Muscle layer of colon (tissue), 2 donors: ENCODE data around the gene RXRA.

Experiments
- H3K27ac ChIP-seq: one replicate; pipeline ENCODE4 v1.7.0; 2013; ENCODE audit warnings: low read depth, mild to moderate bottlenecking, low read length, moderate library complexity
- H3K27me3 ChIP-seq, 2 donors: one replicate each; pipeline ENCODE4 v1.7.0; 2013; ENCODE audit warnings: low read length in 2 of 2, mild to moderate bottlenecking in 2 of 2; ENCODE audit not compliant: insufficient read depth in 2 of 2, control insufficient read depth in 1 of 2
- H3K36me3 ChIP-seq: one replicate; pipeline ENCODE4 v1.7.0; 2013; ENCODE audit warnings: mild to moderate bottlenecking, low read length; ENCODE audit not compliant: insufficient read depth
- H3K4me1 ChIP-seq: one replicate; pipeline ENCODE4 v1.7.0; 2013; ENCODE audit warnings: mild to moderate bottlenecking, low read length; ENCODE audit not compliant: insufficient read depth
- H3K4me3 ChIP-seq, 2 donors: one replicate each; pipeline ENCODE4 v1.7.0; 2013; ENCODE audit warnings: low read length in 2 of 2, low read depth in 1 of 2, mild to moderate bottlenecking in 1 of 2, moderate library complexity in 1 of 2
- H3K9ac ChIP-seq: one replicate; pipeline ENCODE4 v1.7.0; 2013; ENCODE audit warnings: low read length
- H3K9me3 ChIP-seq: one replicate; pipeline ENCODE4 v1.7.0; 2013; ENCODE audit warnings: mild to moderate bottlenecking, low read length
- donor health status: abdominal sarcoma.
- donor health status: Adenocarcinoma of cecum.

The RXRA gene

DNA sequence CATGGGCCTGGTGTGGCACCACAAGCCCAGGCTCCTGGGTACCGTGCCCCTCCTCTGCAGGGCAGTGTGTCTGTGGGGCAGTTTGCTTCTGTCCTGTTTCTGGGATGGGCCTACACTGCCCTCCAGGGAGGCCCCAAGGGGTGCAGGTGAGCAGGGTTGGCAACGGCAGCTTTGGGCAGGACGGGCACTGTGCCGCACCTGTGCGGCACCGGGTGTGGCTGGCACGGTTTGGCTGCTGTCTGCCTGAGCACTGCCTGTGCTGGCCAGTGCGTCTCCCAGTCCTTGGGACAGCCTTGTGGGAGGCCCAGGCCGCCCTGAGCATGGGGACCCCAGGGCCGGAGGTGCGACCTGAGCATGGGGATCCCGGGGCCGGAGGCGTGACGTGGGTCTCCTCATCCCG lies 37.2 kb downstream of the RXRA start:
- Histone ChIP-seq H3K4me3 (no peak overlapping the region), H3K9me3 (no peaks in the 10 kb centered on the region), H3K4me1 (peaks cover 44% of the 10 kb centered on the region), H3K27ac (no peak overlapping the region), H3K36me3 (no peaks in the 10 kb centered on the region), H3K27me3 (no peaks in the 10 kb centered on the region), H3K9ac (no peak overlapping the region)

DNA sequence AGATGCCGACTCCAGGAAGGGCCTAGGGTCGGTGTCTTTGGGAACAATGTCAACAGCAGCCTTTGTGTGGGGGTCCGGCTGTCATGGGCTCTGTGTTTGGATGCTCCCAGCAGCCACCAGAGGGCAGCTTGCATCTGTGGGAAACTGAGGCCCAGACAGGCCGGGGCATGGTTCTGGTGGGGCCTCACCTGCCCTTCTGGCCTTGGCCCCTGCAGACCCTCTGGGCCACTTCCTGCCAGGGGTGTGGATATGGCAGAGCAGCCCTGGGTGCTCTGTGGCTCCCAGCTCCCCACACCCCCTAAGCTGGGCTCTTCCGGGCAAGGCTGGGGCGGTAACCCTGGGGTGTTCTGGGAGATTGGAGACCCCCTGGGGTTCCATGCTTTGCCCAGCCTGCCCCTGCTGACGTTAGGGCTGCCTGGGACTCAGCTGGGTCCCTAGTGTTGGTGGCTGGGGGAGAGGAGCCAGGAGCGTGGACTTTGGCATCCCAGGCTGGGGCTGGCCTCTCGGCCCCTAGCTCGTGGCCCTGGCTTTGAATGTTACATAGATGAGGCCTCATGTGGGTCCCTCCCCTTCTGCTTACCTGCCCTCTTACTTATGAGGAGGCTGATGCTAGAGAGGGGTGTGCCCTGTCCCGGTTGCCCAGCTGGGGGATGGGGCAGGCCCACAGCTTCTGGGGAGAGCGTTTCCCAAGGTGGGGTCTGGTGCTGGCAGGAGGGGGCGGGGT lies 38.3 kb downstream of the RXRA start:
- Histone ChIP-seq H3K4me3 (no peak overlapping the region), H3K9ac (no peak overlapping the region), H3K36me3 (no peaks in the 10 kb centered on the region), H3K27ac (no peak overlapping the region), H3K4me1 (peaks cover 41% of the 10 kb centered on the region), H3K27me3 (no peaks in the 10 kb centered on the region), H3K9me3 (no peaks in the 10 kb centered on the region)

DNA sequence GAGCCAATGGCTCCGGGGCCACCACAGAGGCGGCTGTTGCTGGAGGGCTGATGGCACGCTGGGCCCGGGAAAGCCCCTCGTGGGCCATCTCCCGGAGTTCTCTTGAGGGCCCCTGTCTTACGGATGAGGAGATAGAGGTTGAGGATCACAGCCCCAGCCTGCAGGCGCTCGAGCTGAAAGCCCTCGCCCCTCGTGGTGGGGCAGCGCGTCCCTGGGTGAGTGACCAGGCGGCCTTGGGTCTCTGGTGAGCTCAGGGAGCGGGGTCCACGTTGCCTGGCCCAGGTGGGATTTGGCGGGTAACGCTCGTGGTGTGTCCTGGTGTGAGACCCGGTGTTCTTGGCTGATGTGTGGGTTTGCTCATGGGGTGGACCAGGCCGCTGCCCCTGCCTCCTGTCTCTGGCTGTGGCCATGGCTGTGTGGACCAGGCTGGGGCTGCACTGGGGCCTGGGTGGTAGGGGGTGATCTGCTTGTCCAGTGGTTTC lies 38.9 kb downstream of the RXRA start:
- H3K27ac ChIP-seq = peak overlapping the region; percentile 91
- no peak overlapping the region for H3K9ac ChIP-seq
- peaks cover 42% of the 10 kb centered on the region for H3K4me1 ChIP-seq

DNA sequence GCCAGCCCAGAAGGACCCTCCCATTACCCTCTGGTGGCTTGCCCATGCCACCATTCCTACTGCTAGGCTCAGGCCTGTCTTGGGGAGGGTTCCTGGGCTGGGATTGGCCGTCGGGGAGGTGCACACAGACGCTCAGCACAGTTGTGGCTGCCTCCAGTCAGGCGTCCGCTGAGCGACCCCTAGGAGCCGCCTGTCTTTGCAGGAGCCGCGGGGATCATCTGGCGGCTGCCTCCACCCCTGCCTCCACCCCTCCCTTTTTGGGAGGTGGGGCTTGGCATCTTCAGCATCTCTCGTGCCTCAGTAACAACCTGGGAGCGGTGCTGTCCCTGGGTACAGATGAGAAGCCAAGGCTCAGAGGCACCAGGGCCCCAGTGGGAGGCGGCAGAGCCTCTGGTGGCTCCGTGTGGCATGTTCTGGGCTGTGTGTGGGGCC lies 39.6 kb downstream of the RXRA start:
- Histone ChIP-seq H3K4me3 (peak overlapping the region in 1 of 2 donors; percentile 51), H3K27me3 (no peaks in the 10 kb centered on the region), H3K9ac (peak overlapping the region; percentile 54)

More for the DNA sequence above, 38.9 kb downstream of the RXRA start:
- Histone ChIP-seq H3K9me3 (no peaks in the 10 kb centered on the region), H3K36me3 (no peaks in the 10 kb centered on the region), H3K27me3 (no peaks in the 10 kb centered on the region), H3K4me3 (peak overlapping the region in 1 of 2 donors; percentile 51)

DNA sequence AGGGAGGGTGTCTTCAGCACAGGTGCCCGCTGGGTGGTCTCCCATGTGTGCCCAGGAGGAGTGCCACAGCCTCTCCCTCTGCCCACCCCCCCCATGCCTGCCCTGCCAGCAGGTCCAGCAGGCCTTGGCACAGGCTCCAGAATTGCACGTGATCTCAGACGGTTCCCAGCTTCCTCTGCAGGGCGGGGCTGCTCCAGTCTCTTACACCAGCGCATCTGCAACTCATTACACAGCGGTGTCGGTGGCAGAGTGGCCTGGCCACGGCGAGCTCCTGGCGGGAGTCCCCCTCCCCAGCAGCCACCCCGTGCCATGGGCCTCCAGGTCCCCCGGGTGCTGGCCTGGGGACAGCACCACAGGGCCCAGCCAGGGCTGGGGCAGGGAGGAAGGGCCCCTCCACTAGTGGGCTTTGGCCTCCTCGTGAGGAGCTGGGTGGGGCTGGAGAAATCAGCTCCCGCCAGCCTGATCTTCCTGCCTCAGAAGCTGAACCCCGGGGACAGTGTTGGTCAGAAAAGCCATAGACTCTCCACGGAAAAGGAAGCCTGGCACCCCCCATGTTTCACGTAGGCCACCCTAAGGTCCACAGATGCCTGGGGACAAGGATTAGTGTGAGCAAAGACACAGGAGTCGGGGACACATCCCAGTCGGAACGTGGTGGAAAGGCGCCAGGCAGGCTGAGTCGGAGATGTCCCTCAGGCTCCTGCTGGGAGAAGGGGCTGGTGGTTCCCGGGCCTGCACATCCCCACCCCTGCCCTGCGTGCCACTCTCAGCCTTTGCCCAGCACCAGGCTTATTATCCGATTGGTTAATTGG lies 40.2 kb downstream of the RXRA start:
- H3K9ac ChIP-seq = peak overlapping the region; percentile 54
- H3K4me1 ChIP-seq = peaks cover 42% of the 10 kb centered on the region
- H3K36me3 ChIP-seq = no peaks in the 10 kb centered on the region
- H3K27me3 ChIP-seq = no peaks in the 10 kb centered on the region
- peak overlapping the region; percentile 91 for H3K27ac ChIP-seq
- H3K9me3 ChIP-seq = no peaks in the 10 kb centered on the region
- peak overlapping the region; percentile 51 for H3K4me3 ChIP-seq

More for the DNA sequence above, 39.6 kb downstream of the RXRA start:
- peak overlapping the region; percentile 91 for H3K27ac ChIP-seq
- no peaks in the 10 kb centered on the region for H3K9me3 ChIP-seq
- no peaks in the 10 kb centered on the region for H3K36me3 ChIP-seq
- H3K4me1 ChIP-seq = peaks cover 42% of the 10 kb centered on the region

DNA sequence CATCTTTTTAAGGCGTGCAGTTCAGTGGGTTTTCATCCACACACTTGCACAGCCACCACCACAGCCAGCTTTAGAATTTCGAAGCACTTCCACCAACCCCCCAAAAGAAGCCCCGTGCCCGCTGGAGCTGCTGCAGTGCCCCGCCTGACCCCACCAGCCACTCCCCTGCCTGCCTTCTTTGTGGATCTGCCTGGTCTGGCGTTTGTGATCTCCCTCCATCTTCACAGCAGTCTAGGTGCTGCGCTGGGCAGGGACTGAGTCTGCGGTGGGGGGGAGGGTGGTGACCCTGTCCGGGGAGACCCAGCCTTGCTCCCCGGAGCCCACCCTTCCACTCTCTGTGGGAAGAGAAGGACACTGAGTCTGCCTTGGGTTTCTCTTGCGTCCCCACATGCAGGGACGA lies 40.8 kb downstream of the RXRA start:
- Histone ChIP-seq H3K9me3 (no peaks in the 10 kb centered on the region), H3K9ac (peak overlapping the region; percentile 54), H3K4me3 (peak overlapping the region in 1 of 2 donors; percentile 51), H3K36me3 (no peaks in the 10 kb centered on the region), H3K4me1 (peaks cover 42% of the 10 kb centered on the region), H3K27me3 (no peaks in the 10 kb centered on the region), H3K27ac (peak overlapping the region; percentile 91)

DNA sequence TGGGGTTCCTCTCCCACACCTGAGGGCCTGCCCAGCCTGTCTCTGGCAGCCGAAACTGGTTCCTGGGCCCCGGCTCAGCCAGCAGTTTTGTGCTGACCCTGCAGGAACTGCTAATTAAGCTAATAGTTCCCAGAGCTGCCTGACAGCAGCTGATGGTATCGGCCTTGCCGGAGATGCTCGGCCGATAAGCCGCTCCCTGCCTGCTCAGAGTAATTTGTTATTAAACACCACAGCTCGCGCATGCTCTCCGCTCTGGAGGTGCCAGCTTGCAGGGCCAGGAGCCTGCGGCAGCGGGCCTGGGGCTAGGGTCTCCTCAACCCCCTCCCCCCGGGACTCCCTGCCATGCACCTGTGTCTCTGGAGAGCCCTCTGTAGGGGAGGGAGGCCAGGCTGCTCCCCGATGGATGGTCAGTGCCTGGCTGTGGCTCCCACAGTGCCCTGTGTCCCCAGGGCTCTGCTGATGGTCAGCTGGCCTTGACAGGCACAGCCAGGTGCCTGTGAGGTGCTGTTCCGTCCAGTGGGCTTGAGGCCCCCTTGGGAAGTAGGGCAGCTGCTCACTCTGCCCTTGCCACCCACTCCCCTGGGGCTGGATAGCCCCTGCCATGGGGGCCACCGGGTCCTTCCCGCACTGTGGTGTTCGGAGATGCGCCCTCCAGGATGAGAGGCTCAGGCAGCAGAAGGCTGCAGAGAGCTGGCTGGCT lies 41.7 kb downstream of the RXRA start:
- Histone ChIP-seq H3K36me3 (no peaks in the 10 kb centered on the region), H3K9me3 (no peaks in the 10 kb centered on the region), H3K4me1 (peaks cover 46% of the 10 kb centered on the region), H3K4me3 (no peak overlapping the region), H3K27ac (no peak overlapping the region), H3K27me3 (no peaks in the 10 kb centered on the region), H3K9ac (no peak overlapping the region)

DNA sequence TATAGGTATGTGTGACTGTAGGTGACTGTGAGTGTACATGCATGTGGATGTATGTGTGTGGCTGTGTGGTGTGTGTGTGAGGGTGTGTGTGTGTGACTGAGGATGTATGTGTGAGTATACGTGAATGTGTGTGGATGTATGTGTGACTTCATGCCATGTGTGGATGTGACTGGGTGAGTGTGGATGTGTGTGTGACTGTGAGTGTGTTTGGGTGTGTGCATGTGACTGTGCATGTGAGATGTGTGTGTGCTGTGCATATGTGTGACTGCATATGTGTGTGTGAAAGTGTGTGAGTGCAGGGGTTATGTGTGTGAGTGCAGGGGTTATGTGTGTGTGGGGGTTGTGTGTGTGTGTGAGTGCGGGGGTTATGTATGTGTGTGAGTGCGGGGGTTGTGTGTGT lies 42.3 kb downstream of the RXRA start:
- H3K4me1 ChIP-seq = peaks cover 47% of the 10 kb centered on the region
- H3K27me3 ChIP-seq = no peaks in the 10 kb centered on the region
- H3K27ac ChIP-seq = no peak overlapping the region
- no peaks in the 10 kb centered on the region for H3K36me3 ChIP-seq
- no peak overlapping the region for H3K4me3 ChIP-seq
- H3K9ac ChIP-seq = no peak overlapping the region
- no peaks in the 10 kb centered on the region for H3K9me3 ChIP-seq

DNA sequence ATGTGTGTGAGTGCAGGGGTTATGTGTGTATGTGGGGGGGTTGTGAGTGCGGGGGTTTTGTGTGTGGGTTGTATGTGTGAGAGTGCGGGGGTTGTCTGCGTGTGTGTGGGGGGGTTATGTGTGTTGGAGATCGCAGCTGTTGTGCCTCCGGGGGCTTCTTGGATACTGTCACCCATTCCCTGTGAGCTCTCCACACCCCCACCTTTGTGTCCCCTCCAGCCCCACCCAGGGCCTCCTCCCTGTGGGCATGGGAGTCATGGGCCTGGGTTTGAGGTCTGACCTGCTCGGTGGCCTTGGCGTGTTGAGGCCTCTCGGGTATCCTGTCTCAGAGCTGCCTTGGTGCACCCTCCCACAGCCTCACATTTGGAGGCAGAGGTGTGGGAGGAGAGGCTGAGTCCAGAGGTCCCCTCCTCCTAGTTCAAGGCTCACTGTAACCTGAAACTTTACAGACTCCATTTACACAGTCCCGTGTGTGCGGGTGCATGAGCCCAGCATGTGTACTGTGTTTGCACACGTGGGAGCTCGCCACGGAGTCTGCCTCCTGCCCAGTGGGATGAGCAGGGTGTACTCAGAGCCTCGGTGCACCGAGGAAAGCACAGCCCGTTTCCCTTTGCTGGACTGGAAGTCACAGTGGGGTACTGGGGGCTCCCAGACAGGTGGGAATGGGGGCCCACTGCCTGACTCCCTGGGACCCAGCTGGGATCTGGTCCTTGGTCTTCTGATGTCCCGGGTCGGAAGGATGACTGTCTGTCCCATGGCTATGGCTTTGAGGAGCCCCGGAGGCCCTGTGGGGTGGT lies 43.4 kb downstream of the RXRA start:
- H3K4me3 ChIP-seq = no peak overlapping the region
- no peak overlapping the region for H3K27ac ChIP-seq
- no peaks in the 10 kb centered on the region for H3K9me3 ChIP-seq
- H3K36me3 ChIP-seq = no peaks in the 10 kb centered on the region
- no peaks in the 10 kb centered on the region for H3K27me3 ChIP-seq
- no peak overlapping the region for H3K9ac ChIP-seq
- peaks cover 56% of the 10 kb centered on the region for H3K4me1 ChIP-seq

DNA sequence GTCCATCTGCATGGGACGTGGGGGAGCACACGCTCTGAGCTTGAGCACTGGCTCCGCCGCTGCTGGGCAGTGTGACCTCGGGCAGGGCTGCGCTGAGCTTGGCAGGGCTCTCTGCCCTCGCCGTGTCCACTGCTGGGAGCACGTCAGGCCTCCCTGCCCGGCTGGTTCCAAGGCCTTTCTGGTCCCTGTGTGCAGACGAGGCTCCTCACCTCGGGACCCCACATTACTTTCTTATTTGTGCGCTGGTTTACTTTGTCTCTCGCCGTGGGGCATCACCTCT lies 43.9 kb downstream of the RXRA start:
- H3K9me3 ChIP-seq = no peaks in the 10 kb centered on the region
- H3K4me1 ChIP-seq = peaks cover 59% of the 10 kb centered on the region
- H3K27me3 ChIP-seq = no peaks in the 10 kb centered on the region
- H3K4me3 ChIP-seq = no peak overlapping the region
- no peak overlapping the region for H3K27ac ChIP-seq
- H3K9ac ChIP-seq = no peak overlapping the region
- no peaks in the 10 kb centered on the region for H3K36me3 ChIP-seq

DNA sequence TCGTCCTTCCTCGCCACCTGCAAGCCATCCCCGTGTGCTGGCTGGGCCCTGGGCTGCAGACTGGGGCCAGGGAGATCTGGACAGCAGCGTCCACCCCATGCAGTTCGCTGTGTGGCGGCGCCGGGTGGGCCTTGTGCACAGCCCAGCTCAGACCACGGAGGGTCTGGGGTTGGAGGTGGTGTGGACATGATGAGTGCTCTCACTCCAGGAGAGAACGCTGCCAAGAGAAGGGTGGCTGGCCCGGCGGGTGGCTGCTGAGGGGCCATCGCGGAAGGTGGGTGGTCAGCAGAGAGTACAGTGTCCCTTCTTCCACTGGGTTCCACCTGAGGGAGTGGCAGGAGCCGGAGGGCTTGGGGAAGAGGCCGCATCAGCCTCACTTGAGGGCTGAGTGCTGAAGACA lies 44.4 kb downstream of the RXRA start:
- Histone ChIP-seq H3K9ac (no peak overlapping the region), H3K4me1 (peaks cover 59% of the 10 kb centered on the region), H3K9me3 (no peaks in the 10 kb centered on the region), H3K4me3 (no peak overlapping the region), H3K36me3 (no peaks in the 10 kb centered on the region), H3K27ac (no peak overlapping the region), H3K27me3 (no peaks in the 10 kb centered on the region)
